Adrenal gland (tissue), 5 donors: ENCODE results near the gene MLIP.

Experiments
- CTCF ChIP-seq, 6 experiments: fragments of 450-650 bp in 4 of 6; fragments of 200-600 bp in 2 of 6; sonication (generic) in 1 of 6; IDR thresholded peaks; 1 replicate in 5 of 6; 2 replicates in 1 of 6; pipeline versions ENCODE4 v1.5.1 to v1.8.0; 2016 to 2021; ENCODE audit warnings: antibody characterized with exemption in 6 of 6, mild to moderate bottlenecking in 2 of 6, moderate library complexity in 1 of 6
- POLR2A ChIP-seq, 2 donors: fragments of 450-650 bp; IDR thresholded peaks; one replicate each; pipeline ENCODE4 v1.6.1; 2017; ENCODE audit warnings: antibody characterized with exemption in 2 of 2, mild to moderate bottlenecking in 2 of 2, moderate library complexity in 1 of 2
- donor health status: DM: no; HTN: no; CAD: no.

GRCh38 chr6:54260025-54260424 is 148.8 kb downstream of the MLIP start:
- no peak for TF ChIP-seq CTCF (IDR thresholded peaks at IDR 0.05)
- TF ChIP-seq POLR2A (IDR thresholded peaks at IDR 0.05) = no peak
